A549 treated with Hydrocortisone at 1 μM for 4 hours (cell line): Measurements from ENCODE around the gene IRF1. TPM values are rescaled to one million over a fixed set of nuclear protein-coding genes. Genes with fewer than 3 reads are reported as not detected.

Source experiments
- total RNA-seq: library from RNA; stranded (reverse); fragments of 200-300 nt; extraction: Qiagen RNA extraction; gene quantifications from 5 replicates; pipeline ENCODE4 v1.2.3, GENCODE V29; 2022

The IRF1 gene, protein sequence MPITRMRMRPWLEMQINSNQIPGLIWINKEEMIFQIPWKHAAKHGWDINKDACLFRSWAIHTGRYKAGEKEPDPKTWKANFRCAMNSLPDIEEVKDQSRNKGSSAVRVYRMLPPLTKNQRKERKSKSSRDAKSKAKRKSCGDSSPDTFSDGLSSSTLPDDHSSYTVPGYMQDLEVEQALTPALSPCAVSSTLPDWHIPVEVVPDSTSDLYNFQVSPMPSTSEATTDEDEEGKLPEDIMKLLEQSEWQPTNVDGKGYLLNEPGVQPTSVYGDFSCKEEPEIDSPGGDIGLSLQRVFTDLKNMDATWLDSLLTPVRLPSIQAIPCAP
- total RNA-seq, result 28.1 to 35.9 TPM (median 33.9 TPM) in 5 replicates

GRCh38 chr5:132490484-132491367 is at the start of gene IRF1:
TSS of gene IRF1 (minus strand) at chr5:132490773. CDS start at chr5:132489478, 1,295 bp downstream.

Other genes starting within 250 kb of the IRF1 start
- gene PDLIM4, start 233.1 kb downstream of the IRF1 start, total RNA-seq, result 0.13 to 1.3 TPM (median 0.58 TPM) in 5 replicates
- gene SLC22A4, start 196.4 kb downstream of the IRF1 start, total RNA-seq, result 4.9 to 6.4 TPM (median 6.0 TPM) in 5 replicates
- gene SLC22A5, start 121.1 kb downstream of the IRF1 start, total RNA-seq, result 53.6 to 66.8 TPM (median 60.8 TPM) in 5 replicates
- not detected in 5 replicates for gene IL5, start 52.7 kb upstream of the IRF1 start, total RNA-seq
- 24.5 to 37.7 TPM (median 28.1 TPM) in 5 replicates for gene RAD50, start 66.2 kb upstream of the IRF1 start, total RNA-seq
- 0.08 TPM in 1 of 5 replicates, not detected in the others for gene IL13, start 167.4 kb upstream of the IRF1 start, total RNA-seq
- gene IL4, start 183.2 kb upstream of the IRF1 start, total RNA-seq, result not detected in 5 replicates
- 7.0 to 11.0 TPM (median 8.4 TPM) in 5 replicates for gene KIF3A, start 246.8 kb upstream of the IRF1 start, total RNA-seq